GM23338 (cell line): ENCODE measurements around the gene MICALL1.
"Not testable (repeated sequence)": the region's sequence is repeated elsewhere in the genome, so short reads cannot be mapped to it uniquely, and the experiment has no call there.

Experiments
- CREB1 ChIP-seq: fragments of 250-450 bp; sonication (Bioruptor Pico); IDR thresholded peaks from 2 replicates; pipeline ENCODE4 v1.5.0; 2020; ENCODE audit warnings: low read depth, mild to moderate bottlenecking, moderate library complexity
- ETS1 ChIP-seq: IDR thresholded peaks from 2 replicates; pipeline ENCODE4 v1.6.1; 2016; ENCODE audit warnings: antibody characterized with exemption
- EZH2 ChIP-seq: fragments of 200-600 bp; sonication (generic); IDR thresholded peaks from one replicate; pipeline ENCODE4 v1.8.0; 2017; ENCODE audit warnings: antibody characterized with exemption, mild to moderate bottlenecking, low read depth; ENCODE audit not compliant: unreplicated experiment
- EZH2phosphoT487 ChIP-seq: fragments of 200-600 bp; sonication (generic); IDR thresholded peaks from one replicate; pipeline ENCODE4 v1.8.1; 2018; ENCODE audit warnings: antibody characterized with exemption; ENCODE audit not compliant: unreplicated experiment
- JUNB ChIP-seq: IDR thresholded peaks from one replicate; pipeline ENCODE4 v1.6.1; 2016; ENCODE audit warnings: antibody characterized with exemption; ENCODE audit not compliant: unreplicated experiment
- POLR2AphosphoS5 ChIP-seq: IDR thresholded peaks from 2 replicates; pipeline ENCODE4 v1.6.1; 2016; ENCODE audit warnings: antibody characterized with exemption, low read depth
- REST ChIP-seq: IDR thresholded peaks from one replicate; pipeline ENCODE4 v1.6.1; 2018; ENCODE audit warnings: antibody characterized with exemption; ENCODE audit not compliant: unreplicated experiment
- STAT1 ChIP-seq: IDR thresholded peaks from one replicate; pipeline ENCODE4 v1.6.1; 2016; ENCODE audit warnings: antibody characterized with exemption; ENCODE audit not compliant: unreplicated experiment
- ZNF114 ChIP-seq: fragments of 250-450 bp; sonication (Bioruptor Pico); IDR thresholded peaks from 2 replicates; pipeline ENCODE4 v1.5.0; 2020; ENCODE audit warnings: mild to moderate bottlenecking, moderate library complexity
- TF ChIP-seq, protein P1 (sequence below), 2 experiments: fragments of 200-600 bp in 1 of 2; sonication (generic) in 1 of 2; conservative IDR thresholded peaks; 2 replicates each; pipeline versions ENCODE4 v1.5.1 to v1.6.1; 2016 to 2017; ENCODE audit warnings: antibody characterized with exemption in 2 of 2, low read depth in 2 of 2, mild to moderate bottlenecking in 2 of 2, moderate library complexity in 1 of 2
- TF ChIP-seq, protein P2 (sequence below): fragments of 250-450 bp; sonication (Bioruptor Pico); IDR thresholded peaks from 2 replicates; pipeline ENCODE4 v1.5.0; 2020; ENCODE audit warnings: mild to moderate bottlenecking, moderate library complexity

DNA sequence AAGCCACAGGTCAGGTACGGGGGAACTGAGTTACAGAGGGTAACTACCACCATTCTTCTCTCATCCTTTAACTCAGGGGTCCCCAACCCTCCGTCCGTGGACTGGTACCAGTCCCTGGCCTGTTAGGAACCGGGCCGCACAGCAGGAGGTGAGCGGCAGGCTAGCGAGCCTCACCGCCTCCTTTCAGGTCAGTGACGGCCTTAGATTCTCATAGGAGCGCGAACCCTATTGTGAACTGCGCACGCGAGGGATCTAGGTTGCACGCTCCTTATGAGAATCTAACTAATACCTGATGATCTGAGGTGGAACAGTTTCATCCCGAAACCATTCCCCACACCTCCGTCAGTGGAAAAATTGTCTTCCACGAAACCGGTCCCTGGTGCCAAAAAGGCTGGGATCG, 46.5 kb downstream of the MICALL1 start:
- TF ChIP-seq, protein P1, sequence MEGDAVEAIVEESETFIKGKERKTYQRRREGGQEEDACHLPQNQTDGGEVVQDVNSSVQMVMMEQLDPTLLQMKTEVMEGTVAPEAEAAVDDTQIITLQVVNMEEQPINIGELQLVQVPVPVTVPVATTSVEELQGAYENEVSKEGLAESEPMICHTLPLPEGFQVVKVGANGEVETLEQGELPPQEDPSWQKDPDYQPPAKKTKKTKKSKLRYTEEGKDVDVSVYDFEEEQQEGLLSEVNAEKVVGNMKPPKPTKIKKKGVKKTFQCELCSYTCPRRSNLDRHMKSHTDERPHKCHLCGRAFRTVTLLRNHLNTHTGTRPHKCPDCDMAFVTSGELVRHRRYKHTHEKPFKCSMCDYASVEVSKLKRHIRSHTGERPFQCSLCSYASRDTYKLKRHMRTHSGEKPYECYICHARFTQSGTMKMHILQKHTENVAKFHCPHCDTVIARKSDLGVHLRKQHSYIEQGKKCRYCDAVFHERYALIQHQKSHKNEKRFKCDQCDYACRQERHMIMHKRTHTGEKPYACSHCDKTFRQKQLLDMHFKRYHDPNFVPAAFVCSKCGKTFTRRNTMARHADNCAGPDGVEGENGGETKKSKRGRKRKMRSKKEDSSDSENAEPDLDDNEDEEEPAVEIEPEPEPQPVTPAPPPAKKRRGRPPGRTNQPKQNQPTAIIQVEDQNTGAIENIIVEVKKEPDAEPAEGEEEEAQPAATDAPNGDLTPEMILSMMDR (conservative IDR thresholded peaks at IDR 0.05; ENCODE audit: low read depth in 2 of 2), result not testable (repeated sequence)
- TF ChIP-seq POLR2AphosphoS5; STAT1; REST; EZH2phosphoT487; JUNB; EZH2; CREB1 (CRISPR knock-in tag); ZNF114; ETS1: not testable (repeated sequence)
- TF ChIP-seq, protein P2, sequence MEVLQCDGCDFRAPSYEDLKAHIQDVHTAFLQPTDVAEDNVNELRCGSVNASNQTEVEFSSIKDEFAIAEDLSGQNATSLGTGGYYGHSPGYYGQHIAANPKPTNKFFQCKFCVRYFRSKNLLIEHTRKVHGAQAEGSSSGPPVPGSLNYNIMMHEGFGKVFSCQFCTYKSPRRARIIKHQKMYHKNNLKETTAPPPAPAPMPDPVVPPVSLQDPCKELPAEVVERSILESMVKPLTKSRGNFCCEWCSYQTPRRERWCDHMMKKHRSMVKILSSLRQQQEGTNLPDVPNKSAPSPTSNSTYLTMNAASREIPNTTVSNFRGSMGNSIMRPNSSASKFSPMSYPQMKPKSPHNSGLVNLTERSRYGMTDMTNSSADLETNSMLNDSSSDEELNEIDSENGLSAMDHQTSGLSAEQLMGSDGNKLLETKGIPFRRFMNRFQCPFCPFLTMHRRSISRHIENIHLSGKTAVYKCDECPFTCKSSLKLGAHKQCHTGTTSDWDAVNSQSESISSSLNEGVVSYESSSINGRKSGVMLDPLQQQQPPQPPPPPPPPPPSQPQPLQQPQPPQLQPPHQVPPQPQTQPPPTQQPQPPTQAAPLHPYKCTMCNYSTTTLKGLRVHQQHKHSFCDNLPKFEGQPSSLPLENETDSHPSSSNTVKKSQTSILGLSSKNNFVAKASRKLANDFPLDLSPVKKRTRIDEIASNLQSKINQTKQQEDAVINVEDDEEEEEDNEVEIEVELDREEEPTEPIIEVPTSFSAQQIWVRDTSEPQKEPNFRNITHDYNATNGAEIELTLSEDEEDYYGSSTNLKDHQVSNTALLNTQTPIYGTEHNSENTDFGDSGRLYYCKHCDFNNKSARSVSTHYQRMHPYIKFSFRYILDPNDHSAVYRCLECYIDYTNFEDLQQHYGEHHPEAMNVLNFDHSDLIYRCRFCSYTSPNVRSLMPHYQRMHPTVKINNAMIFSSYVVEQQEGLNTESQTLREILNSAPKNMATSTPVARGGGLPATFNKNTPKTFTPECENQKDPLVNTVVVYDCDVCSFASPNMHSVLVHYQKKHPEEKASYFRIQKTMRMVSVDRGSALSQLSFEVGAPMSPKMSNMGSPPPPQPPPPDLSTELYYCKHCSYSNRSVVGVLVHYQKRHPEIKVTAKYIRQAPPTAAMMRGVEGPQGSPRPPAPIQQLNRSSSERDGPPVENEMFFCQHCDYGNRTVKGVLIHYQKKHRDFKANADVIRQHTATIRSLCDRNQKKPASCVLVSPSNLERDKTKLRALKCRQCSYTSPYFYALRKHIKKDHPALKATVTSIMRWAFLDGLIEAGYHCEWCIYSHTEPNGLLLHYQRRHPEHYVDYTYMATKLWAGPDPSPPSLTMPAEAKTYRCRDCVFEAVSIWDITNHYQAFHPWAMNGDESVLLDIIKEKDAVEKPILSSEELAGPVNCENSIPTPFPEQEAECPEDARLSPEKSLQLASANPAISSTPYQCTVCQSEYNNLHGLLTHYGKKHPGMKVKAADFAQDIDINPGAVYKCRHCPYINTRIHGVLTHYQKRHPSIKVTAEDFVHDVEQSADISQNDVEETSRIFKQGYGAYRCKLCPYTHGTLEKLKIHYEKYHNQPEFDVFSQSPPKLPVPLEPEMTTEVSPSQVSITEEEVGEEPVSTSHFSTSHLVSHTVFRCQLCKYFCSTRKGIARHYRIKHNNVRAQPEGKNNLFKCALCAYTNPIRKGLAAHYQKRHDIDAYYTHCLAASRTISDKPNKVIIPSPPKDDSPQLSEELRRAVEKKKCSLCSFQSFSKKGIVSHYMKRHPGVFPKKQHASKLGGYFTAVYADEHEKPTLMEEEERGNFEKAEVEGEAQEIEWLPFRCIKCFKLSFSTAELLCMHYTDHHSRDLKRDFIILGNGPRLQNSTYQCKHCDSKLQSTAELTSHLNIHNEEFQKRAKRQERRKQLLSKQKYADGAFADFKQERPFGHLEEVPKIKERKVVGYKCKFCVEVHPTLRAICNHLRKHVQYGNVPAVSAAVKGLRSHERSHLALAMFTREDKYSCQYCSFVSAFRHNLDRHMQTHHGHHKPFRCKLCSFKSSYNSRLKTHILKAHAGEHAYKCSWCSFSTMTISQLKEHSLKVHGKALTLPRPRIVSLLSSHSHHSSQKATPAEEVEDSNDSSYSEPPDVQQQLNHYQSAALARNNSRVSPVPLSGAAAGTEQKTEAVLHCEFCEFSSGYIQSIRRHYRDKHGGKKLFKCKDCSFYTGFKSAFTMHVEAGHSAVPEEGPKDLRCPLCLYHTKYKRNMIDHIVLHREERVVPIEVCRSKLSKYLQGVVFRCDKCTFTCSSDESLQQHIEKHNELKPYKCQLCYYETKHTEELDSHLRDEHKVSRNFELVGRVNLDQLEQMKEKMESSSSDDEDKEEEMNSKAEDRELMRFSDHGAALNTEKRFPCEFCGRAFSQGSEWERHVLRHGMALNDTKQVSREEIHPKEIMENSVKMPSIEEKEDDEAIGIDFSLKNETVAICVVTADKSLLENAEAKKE (CRISPR knock-in tag), result not testable (repeated sequence)
